GM18951 (cell line): ENCODE data around the gene SYMPK.
"Not testable (repeated sequence)": the region's sequence is repeated elsewhere in the genome, so short reads cannot be mapped to it uniquely, and the experiment has no call there.

ENCODE experiments used
- POLR2A ChIP-seq: IDR thresholded peaks from 4 replicates; pipeline ENCODE4 v1.6.1; 2011; ENCODE audit warnings: mild to moderate bottlenecking; ENCODE audit not compliant: insufficient read length, insufficient read depth; ENCODE audit errors: extremely low read depth
- in situ Hi-C: fragments of 300-500 bp; cut with MboI; formaldehyde crosslinking; loops from one replicate; pipeline ENCODE4 v1.12.0; 2022; ENCODE audit warnings: low sequenced_read_pairs, mixed read lengths, inconsistent platforms; ENCODE audit not compliant: unreplicated experiment

SYMPK gene

GRCh38 chr19:45805719-45806118, 57.2 kb downstream of the SYMPK start:
- in situ Hi-C loops = no loop called here
- TF ChIP-seq POLR2A = no peak

GRCh38 chr19:45804959-45805230, 58.1 kb downstream of the SYMPK start:
- TF ChIP-seq POLR2A = no peak
- in situ Hi-C loops = no loop called here

- in situ Hi-C loops = no loop called here
- no peak for TF ChIP-seq POLR2A
Measured at GRCh38 chr19:45804140-45804958, 58.6 kb downstream of the SYMPK start.

- no peak for TF ChIP-seq POLR2A
- in situ Hi-C loops = no loop called here
Measured at GRCh38 chr19:45801603-45802175, 61.3 kb downstream of the SYMPK start.

- in situ Hi-C loops = no loop called here
- no peak for TF ChIP-seq POLR2A
Measured at GRCh38 chr19:45800070-45800553, 62.8 kb downstream of the SYMPK start.

GRCh38 chr19:45799541-45799940, 63.4 kb downstream of the SYMPK start:
- in situ Hi-C loops = not testable (repeated sequence)

- no peak for TF ChIP-seq POLR2A
- in situ Hi-C loops = no loop called here
Measured at GRCh38 chr19:45798995-45799517, 63.9 kb downstream of the SYMPK start.

- in situ Hi-C loops = no loop called here
- no peak for TF ChIP-seq POLR2A
Measured at GRCh38 chr19:45794627-45795026, 68.3 kb downstream of the SYMPK start.

- TF ChIP-seq POLR2A = no peak
- in situ Hi-C loops = no loop called here
Measured at GRCh38 chr19:45793876-45794275, 69.1 kb downstream of the SYMPK start.

GRCh38 chr19:45793178-45793564, 69.8 kb downstream of the SYMPK start:
- in situ Hi-C loops = no loop called here
- no peak for TF ChIP-seq POLR2A

- peak; percentile 86 for TF ChIP-seq POLR2A
- in situ Hi-C loops = no loop called here
Measured at GRCh38 chr19:45792470-45793177, 70.3 kb downstream of the SYMPK start, which contains the start of gene DMWD. Gene DMWD, minus strand, starts transcription at chr19:45792845. Its CDS starts 89 bp downstream, at chr19:45792756.

GRCh38 chr19:45791744-45792469, 71.0 kb downstream of the SYMPK start:
- no peak for TF ChIP-seq POLR2A
- in situ Hi-C loops = no loop called here

GRCh38 chr19:45790942-45791341, 72.0 kb downstream of the SYMPK start:
- in situ Hi-C loops = no loop called here
- TF ChIP-seq POLR2A = no peak

- in situ Hi-C loops = no loop called here
- TF ChIP-seq POLR2A = no peak
Measured at GRCh38 chr19:45789035-45789786, 73.7 kb downstream of the SYMPK start.
